Cerebellar cortex (tissue), 1 donor: ENCODE data around the gene DNMT1.

Experiments
- DNase-seq: peaks from one replicate; pipeline ENCODE4 v3.0.0-alpha.2; 2015; ENCODE audit warnings: low spot score

DNMT1 gene

GRCh38 chr19:10112895-10113591 lies 81.7 kb downstream of the DNMT1 start:
- peak; percentile 52 for DNase-seq

- no peak for DNase-seq
Observed at GRCh38 chr19:10112037-10112761, 82.6 kb downstream of the DNMT1 start.

GRCh38 chr19:10111405-10111811 lies 83.3 kb downstream of the DNMT1 start, which contains the start of gene P2RY11:
Gene P2RY11 (plus strand): TSS chr19:10111693. CDS start chr19:10111722, 29 bp downstream.
- DNase-seq: no peak

GRCh38 chr19:10110972-10111317 lies 83.8 kb downstream of the DNMT1 start:
- no peak for DNase-seq

GRCh38 chr19:10110076-10110971 lies 84.4 kb downstream of the DNMT1 start:
- no peak for DNase-seq

- DNase-seq: no peak
Observed at GRCh38 chr19:10109528-10109927, 85.2 kb downstream of the DNMT1 start.

GRCh38 chr19:10107817-10108367 lies 86.9 kb downstream of the DNMT1 start:
- no peak for DNase-seq

- DNase-seq: no peak
Observed at GRCh38 chr19:10107254-10107653, 87.5 kb downstream of the DNMT1 start.

GRCh38 chr19:10106100-10106936 lies 88.4 kb downstream of the DNMT1 start, which contains the start of gene PPAN:
Gene PPAN (plus strand): TSS chr19:10106362. CDS start chr19:10106395, 33 bp downstream.
- peak; percentile 99 for DNase-seq

GRCh38 chr19:10105509-10106099 lies 89.1 kb downstream of the DNMT1 start:
- no peak for DNase-seq

GRCh38 chr19:10104665-10105508 lies 89.9 kb downstream of the DNMT1 start:
- no peak for DNase-seq

GRCh38 chr19:10104130-10104513 lies 90.6 kb downstream of the DNMT1 start:
- no peak for DNase-seq

- no peak for DNase-seq
Observed at GRCh38 chr19:10102787-10103236, 91.9 kb downstream of the DNMT1 start.

GRCh38 chr19:10100163-10100785 lies 94.5 kb downstream of the DNMT1 start:
- DNase-seq: no peak

- no peak for DNase-seq
Observed at GRCh38 chr19:10096615-10096963, 98.2 kb downstream of the DNMT1 start.

GRCh38 chr19:10095948-10096614 lies 98.7 kb downstream of the DNMT1 start:
- peak; percentile 61 for DNase-seq

GRCh38 chr19:10095622-10095947 lies 99.2 kb downstream of the DNMT1 start:
- DNase-seq: no peak

GRCh38 chr19:10093295-10094186 lies 101.2 kb downstream of the DNMT1 start:
- no peak for DNase-seq
